COLO829 (cell line): ENCODE measurements around the gene UBE4A.
"Not testable (repeated sequence)": the region's sequence is repeated elsewhere in the genome, so short reads cannot be mapped to it uniquely, and the experiment has no call there.

ENCODE experiments used
- DNase-seq: peaks from one replicate; pipeline ENCODE4 v3.0.0; 2012; ENCODE audit warnings: low spot score

UBE4A gene

DNA sequence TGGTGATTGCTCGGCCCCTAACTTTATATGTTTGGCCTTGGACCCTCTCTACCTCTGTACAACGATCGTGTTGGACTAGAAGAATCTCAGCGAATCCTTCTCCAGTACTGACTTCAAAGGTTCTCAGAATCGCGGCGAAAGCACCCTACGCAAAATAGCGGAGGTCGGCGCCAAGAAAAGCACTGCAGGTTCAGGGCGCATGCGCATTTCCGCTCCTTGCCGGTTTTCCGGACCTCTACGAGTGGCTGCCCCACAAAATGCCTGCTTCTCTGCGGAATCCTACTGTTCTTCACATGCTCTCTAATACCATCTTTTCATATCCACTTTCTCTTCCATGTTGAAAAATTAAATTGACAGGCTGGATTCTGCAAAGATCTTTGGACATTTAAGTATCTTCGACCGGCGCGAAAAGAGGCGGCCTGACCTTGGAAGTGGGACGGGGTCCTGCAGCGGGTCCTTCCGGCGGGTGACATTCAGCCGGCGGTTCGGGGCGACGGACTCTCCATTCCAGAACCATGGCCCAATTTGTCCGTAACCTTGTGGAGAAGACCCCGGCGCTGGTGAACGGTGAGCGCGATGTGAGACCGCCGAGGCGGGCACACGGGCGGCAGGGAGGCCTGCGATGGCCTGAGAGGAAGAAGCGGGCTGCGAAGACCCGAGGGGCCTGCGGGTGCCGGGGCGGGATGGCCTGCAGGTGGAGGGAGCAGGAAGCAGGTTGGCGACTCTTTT, 41.9 kb downstream of the UBE4A start, which contains the start of gene ATP5MG:
Gene ATP5MG, plus strand, starts transcription at position 456 of the 729 bp plus-strand sequence. Its CDS starts 60 bp downstream, at position 516.
- peak; percentile 81 for DNase-seq

DNA sequence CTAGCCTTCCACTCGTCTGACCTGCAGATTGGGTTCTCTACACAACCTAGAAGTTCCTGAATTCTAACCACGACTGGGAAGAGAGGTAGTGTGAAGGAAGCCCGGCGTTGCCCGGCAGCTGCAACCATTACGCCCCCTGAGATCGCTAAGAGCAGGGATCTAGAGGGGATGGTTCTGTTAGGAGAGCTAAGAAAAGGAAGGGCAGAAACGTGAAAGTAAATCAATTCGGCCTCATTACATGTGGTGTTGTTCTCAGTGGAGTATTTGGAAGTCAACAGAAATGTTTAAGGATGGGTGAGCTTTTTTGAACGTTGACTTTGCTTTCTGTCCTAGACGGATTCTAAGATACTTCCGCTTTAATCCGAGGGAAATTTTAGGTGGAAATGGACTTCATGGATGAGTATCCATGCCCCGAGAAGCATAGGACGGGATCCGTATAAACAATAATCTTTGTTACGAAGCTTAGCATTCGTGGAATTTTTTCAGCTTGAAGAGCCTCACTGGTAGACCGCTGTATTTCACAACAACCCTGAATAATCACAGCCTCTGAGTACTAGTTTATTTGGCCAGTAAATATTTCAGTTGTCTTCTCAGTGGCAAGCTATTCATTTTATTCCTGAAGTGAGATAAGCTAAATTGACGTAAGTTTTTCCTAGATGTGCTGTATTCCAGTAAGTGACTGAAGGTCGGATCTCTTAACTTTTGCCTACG, 42.6 kb downstream of the UBE4A start:
- peak; percentile 17 for DNase-seq

DNA sequence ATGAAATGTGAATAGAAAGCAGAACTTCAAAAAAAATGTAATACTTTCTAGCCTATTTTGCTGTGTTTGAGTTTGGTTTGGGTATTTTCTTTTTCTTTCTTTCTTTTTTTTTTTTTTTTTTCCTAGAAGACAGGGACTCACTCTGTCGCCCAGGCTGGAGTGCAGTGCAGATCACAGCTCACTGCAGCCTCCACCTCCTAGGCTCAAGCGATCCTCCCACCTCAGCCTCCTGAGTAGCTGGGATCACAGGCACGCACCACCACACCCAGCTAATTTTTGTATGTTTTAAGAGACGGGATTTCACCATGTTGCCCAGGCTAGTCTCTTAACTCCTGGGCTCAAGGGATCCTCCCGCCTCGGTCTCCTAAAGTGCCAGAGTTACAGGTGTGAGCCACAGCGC, 43.2 kb downstream of the UBE4A start:
- DNase-seq, result not testable (repeated sequence)

DNA sequence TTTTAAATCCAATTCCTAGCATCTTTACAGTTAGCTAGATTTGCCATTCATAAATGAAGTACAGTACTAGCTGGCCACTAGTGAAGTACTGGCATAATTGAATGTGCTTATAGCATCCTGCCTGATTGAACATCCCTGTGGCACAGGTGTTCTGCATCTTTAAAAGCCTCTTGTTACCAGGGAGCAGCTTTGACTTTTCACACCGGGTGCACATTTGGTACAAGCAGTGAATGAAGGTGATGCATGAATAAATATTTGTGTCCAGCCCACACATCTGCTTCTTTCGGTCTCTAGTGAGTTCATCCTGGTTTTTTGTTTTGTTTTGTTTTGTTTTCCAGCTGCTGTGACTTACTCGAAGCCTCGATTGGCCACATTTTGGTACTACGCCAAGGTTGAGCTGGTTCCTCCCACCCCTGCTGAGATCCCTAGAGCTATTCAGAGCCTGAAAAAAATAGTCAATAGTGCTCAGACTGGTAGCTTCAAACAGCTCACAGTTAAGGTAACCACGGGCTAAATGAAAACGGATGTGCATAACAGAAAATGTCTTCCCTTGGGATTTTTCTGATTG, 47.3 kb downstream of the UBE4A start:
- DNase-seq, result no peak

DNA sequence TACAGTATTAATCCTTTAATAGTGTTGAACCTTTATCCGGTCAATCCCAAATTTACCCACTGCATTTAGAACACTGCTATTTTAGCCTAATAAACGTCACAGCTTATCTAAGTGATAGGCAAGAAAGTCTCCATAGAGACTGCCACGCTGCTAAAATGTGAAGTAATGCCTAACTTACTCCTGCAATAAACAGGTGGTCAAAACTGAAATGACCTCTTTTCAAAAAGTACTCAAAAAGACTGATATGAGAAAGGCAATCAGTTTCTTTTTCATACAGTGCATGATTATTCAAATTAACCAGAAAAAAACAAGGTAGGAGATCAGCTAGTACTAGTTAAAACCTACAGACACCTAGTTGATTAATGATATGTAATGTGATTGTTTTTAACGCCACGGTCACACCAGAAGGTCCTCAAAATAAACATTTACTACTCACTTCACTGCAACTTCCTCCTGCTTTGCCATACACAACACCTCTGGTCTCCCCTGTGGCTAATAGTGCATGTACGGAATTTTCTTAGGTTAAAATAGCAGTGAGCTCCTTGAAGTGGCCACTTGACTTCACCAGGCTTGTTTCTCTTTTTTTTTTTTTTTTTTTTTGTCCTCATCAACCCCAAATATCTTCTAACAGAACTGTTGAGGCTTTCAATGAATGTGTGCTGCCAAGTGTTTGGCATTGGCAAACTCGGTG, 50.8 kb downstream of the UBE4A start:
- DNase-seq, result no peak

DNA sequence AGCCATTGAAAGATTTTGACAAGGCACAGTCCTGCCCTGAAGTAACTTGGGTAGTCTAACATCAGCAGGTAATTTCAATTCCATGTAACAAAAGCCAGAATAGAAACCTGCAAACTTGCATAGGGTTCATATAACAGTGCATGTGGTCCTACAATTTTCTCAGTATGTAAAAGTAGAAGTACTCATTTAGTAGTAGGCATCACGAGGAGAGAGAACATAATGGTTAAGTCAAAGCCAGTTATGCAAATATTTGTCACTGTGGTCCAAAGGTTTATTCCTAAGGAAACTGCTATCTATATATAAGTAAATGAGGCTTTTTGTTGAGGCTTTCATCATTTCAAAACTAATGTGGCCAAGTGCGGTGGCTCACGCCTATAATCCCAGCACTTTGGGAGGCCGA, 52.1 kb downstream of the UBE4A start:
- no peak for DNase-seq

DNA sequence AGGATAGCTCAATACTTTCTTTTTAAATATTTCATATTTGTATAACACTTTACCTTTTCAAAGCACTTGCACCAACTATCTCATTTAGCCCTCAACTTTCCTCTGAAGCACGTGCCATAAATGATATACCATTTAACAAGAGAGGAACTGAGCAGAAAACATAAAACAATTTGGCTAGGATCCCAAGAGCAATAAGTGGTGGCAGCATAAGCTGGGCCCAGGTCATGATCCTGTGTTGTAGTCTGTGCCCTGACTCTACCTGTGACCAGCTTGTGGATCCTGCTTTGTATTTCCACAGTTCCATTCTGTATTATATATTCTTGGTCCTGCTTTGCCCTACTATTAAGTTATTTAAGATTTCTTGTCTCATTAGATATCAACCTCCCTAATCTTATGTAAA, 53.5 kb downstream of the UBE4A start:
- DNase-seq, result no peak

DNA sequence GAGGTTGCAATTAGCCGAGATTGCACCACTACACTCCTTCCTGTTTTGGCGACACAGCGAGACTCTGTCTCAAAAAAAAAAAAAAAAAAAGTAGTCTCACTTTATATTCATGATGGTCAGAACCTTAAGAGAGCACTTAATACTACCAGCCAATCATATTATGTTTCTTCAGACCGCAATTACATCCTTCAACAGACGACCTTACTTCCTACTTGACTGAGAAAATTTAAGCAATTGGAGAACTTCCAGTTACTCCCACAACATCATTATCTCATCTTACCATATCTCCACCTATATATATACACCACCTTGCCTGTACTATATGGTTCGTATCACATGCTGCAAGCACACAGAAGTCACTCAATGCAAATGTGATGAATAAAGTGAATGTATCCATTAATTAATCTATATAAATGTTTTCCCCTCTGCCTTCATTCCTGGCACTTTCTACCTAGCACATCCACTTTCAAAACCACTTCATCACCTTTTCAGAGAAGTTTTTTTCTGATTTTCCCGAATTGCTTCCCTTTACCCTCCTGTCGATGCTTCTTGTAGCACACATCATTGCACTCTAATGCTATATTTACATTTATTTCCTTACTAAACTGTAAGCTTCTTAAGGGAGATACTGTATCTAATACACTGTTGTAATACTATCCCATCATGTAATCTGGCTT, 55.8 kb downstream of the UBE4A start:
- DNase-seq, result no peak

DNA sequence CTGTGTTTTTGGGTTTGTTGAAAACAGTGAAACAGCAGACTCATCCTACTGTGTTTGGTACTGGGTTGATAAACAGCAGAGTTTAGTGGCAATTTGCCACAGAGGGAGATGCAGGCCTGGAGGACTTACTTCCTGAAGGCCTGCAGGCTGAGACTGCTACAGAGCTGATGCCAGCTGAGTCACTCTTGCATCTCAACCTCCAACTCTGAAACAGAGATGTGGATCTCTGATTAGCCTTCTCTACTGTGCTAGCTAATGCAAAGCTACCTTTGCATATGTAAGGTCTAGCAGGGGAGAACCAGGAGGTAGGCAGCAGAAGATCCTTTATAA, 56.3 kb downstream of the UBE4A start:
- peak; percentile 62 for DNase-seq

DNA sequence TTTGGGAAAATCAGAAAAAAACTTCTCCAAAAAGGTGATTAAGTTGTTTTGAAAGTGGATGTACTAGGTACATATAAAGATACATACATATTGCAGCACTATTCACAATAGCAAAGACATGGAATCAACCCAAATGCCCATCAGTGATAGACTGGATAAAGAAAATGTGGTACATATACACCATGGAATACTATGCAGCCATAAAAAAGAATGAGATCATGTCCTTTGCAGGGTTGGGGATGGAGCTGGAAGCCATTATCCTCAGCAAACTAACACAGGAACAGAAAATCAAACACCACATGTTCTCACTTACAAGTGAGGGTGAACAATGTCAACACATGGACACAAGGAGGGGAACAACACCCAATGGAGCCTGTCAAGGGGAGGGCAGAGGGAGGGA, 57.5 kb downstream of the UBE4A start:
- DNase-seq, result not testable (repeated sequence)

DNA sequence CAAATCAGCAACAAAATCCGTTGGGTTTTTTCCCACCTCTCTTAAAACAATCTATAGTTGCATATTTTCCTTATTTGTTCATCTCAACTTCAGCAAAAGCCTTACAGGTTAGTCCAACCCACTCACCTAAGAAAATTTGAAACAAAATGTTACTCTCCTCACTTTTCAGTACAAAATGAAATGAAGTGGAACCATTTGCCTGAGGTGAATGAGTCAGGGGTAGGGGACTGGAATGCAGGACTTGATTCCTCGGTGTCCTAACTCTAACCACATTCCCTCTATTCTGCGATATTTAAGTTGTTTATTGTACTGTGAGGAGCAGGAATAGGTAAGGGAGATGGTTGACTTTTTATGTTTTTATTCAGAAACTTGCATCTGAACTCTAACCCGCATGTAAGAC, 58.4 kb downstream of the UBE4A start:
- DNase-seq, result no peak

DNA sequence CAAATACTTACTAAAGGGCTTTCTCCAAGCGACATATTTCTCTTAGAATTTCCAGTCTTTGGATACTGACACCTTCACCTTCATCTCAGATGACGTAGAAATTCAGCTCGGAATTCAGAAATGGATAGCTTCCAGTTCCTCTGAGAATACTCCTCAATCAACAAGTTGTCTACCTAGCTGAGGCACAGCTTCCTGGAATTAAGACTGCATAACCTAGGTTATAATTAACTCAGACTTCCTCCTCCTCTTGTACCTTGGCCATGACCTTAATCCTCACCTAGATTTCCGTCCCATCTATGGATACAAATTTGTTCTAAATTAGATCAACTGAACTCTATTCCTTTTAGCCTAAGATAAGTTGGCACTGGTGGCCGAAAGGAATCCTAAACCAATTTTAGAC, 59.4 kb downstream of the UBE4A start:
- no peak for DNase-seq

DNA sequence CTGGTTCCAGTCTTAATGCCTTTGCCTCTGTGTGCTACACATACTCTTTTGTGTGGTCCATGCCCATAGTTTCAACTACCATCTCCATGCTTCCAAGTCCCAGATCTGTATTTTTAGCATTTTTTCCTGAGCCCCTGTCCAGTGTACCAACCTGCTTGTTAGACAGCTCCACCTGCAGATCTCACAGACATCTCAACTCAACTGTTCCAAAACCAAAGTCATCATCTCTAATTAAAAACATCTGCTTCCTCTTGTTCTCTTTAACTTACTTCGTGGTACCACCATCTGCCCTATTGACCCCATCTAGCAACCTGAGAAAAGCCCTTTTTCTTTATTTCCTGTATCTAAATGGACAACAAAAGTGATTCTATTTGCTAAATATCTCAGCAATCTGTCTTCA, 68.3 kb downstream of the UBE4A start:
- DNase-seq, result no peak

DNA sequence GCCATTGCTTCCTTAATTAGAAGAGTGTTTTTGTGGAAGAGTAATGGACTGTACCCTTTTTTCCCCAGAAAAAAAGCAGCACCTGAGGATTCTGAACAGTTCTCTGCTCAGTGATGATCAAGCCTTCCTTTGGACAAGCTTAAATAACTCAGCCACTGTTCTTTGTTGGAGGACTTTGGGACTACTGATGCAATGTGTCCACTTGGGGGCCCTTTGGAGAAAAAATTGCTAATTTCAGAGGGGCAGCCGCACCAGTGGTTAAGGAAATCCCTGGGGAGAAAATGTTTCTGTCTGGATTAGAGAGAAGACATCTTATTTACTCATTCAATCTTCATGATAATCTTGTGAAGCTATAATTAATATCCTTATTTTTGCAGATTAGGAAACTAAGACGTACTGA, 71.6 kb downstream of the UBE4A start:
- DNase-seq, result no peak

DNA sequence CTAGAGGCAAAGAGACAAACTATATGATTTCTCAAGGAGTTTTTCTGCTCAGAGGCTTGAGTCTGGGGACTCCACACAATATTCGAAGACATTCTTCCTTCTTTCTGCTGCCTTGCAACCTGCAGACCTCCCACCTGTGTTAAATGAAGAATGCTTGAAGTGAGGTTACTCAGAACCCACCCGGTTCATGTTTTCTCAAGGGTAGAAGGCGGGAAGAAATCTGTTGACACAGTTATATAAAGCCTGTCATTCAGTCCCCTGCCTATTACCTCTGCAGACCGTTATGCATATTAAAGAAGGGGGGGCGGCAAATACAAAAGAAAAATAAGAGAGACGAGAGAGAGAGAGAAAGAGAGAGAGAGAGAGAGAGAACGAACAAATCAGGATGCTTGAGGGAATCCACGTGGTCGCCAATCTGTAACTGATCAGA, 74.7 kb downstream of the UBE4A start:
- no peak for DNase-seq

DNA sequence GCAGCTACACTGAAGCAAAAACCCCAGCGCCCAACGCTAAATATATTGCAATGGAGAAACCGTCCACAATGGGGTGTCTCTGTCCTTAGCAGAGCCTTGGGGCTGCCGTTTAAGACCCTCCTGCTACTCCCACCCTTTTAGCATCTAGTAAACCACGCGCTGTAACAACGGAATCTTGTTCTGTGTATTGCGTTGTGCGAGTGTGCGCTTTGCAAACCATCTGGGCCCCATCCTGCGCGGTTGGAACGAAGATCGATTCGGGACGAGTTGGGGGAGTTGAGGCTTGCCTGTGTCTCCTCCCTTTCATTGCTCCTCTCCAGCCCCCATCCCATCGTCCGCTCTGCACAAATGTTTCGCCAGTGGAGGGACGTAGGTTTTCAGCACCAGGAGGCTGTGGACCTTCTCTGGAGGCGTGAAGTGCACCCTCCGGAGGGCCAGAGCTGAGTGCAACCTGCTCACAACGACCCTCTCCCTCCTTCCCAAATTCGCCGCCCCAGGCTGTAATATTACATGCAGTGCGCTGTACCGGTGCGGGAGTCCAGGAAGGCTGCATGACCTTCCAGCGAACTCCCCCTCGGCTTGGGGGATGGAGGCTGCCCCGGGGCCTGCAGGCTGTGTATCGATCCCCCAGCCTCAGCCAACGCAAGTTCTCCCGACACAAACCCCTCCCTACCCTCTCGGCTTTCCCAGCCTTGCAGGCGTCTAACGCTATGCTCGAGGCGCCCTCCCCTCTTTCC, 75.3 kb downstream of the UBE4A start:
- no peak for DNase-seq

DNA sequence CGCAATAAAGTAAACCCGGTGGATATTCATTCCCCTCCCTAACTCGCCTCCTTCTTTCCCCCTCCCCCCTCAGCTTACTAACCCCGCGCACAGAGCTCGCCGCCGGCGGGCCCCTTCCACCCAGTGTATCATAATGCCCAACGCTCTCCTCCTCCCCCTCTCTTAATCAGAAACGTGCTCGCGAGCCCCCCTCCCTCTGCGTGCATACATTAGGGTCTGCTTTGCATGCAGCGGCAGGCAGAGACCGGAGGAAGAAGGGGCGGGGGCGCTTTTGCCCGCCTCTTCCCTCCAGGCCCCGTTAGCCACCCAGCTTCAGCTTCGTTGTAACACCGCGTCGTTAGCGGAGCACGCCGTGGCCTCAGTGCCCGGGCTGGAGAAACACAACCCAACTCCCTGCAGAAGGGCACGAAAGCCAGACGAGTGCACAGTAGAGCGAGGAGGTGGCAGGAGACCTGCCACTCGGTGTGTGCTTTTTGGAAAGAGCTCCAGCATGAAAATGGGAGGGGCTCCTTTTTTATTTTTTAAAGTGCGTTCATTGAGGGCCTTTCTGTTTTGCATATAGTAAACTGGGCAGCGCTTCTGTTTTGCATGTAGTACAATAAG, 76.0 kb downstream of the UBE4A start:
- DNase-seq, result no peak

DNA sequence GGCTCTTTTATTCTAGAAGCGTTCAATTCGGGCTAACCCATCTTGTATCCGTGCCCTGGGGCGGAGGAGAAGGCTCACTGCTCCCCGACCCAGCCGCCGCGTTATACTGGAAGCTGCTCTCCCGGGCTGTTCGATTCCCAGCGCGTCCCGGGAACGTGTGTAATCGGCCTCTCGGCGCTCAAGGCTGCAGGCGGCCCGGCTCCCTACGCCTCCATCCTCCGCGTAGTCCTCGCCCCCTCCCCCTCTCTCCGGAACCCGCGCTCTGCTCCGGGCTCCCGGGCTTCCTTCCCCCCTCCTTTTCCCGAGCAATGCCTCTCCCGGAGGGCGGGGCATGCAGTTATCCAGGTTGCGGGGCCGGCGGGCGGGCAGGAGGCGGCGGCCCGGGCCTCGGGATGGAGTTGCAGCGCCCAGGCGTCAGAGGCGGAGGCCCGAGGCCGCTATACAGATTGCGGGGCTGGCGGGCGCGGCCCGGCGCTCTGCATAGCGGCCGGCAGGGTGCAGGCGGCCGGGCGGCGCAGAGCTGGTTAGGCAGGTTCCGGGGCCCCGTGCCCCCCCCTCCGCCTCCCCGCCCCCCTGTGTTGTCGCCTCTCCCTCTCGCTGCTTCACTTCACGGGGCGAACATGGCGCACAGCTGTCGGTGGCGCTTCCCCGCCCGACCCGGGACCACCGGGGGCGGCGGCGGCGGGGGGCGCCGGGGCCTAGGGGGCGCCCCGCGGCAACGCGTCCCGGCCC, 76.7 kb downstream of the UBE4A start, which contains the start of gene KMT2A:
Gene KMT2A, plus strand, starts transcription at position 600 of the 732 bp plus-strand sequence. Its CDS starts 21 bp downstream, at position 621.
- peak; percentile 82 for DNase-seq

DNA sequence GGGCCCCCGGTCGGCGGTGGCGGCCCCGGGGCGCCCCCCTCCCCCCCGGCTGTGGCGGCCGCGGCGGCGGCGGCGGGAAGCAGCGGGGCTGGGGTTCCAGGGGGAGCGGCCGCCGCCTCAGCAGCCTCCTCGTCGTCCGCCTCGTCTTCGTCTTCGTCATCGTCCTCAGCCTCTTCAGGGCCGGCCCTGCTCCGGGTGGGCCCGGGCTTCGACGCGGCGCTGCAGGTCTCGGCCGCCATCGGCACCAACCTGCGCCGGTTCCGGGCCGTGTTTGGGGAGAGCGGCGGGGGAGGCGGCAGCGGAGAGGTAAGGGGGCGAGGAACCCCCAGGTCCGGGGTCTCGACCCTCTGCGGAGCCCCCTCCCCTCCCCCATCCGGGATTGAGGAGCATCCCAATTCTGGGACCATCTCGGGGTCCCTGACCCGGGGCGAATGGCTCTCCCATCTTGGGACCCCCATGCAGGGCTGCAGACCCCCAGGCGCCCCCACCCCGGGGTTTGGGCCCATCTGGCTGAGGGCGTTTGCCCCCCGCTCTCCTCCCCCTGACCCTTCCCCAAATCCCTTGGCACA, 77.3 kb downstream of the UBE4A start:
- DNase-seq, result no peak
